Tibial artery (tissue), 4 donors: ENCODE data around the gene GPR132.

Source experiments
- DNase-seq, 2 donors: peaks; one replicate each; pipeline ENCODE4 v3.0.0-alpha.2; 2019
- H3K27ac ChIP-seq, 2 donors: fragments of 200-600 bp; sonication (generic) in 1 of 2; 1 replicate in 1 of 2; 2 replicates in 1 of 2; pipeline ENCODE4 v1.5.1; 2018 to 2019; ENCODE audit warnings: mild to moderate bottlenecking in 1 of 2
- H3K27me3 ChIP-seq, 2 donors: fragments of 200-600 bp; sonication (generic) in 1 of 2; one replicate each; pipeline versions ENCODE4 v1.5.1 to v1.6.0; 2016 to 2019
- H3K36me3 ChIP-seq, 3 donors: fragments of 200-600 bp; sonication (generic) in 2 of 3; one replicate each; pipeline ENCODE4 v1.5.1; 2016 to 2019; ENCODE audit warnings: mild to moderate bottlenecking in 2 of 3
- H3K4me1 ChIP-seq, 4 donors: fragments of 200-600 bp; sonication (generic) in 2 of 4; 1 replicate in 3 of 4; 2 replicates in 1 of 4; pipeline ENCODE4 v1.5.1; 2016 to 2019
- H3K4me3 ChIP-seq, 2 donors: fragments of 200-600 bp; sonication (generic) in 1 of 2; 1 replicate in 1 of 2; 2 replicates in 1 of 2; pipeline ENCODE4 v1.5.1; 2018 to 2019; ENCODE audit warnings: mild to moderate bottlenecking in 2 of 2
- H3K9me3 ChIP-seq, 3 donors: fragments of 200-600 bp; sonication (generic) in 1 of 3; one replicate each; pipeline ENCODE4 v1.5.1; 2016 to 2019
- intact Hi-C: fragments of 100-400 bp; cut with DNase I; formaldehyde crosslinking; loops from one replicate; pipeline ENCODE4 v1.15.0; 2023; ENCODE audit warnings: low total_unique reads
- TF ChIP-seq, protein P1 (sequence below), 2 experiments: fragments of 200-600 bp in 1 of 2; fragments of 450-650 bp in 1 of 2; IDR thresholded peaks; one replicate each; pipeline ENCODE4 v1.5.1; 2017 to 2019; ENCODE audit warnings: antibody characterized with exemption in 2 of 2, mild to moderate bottlenecking in 1 of 2, moderate library complexity in 1 of 2

Gene GPR132

DNA sequence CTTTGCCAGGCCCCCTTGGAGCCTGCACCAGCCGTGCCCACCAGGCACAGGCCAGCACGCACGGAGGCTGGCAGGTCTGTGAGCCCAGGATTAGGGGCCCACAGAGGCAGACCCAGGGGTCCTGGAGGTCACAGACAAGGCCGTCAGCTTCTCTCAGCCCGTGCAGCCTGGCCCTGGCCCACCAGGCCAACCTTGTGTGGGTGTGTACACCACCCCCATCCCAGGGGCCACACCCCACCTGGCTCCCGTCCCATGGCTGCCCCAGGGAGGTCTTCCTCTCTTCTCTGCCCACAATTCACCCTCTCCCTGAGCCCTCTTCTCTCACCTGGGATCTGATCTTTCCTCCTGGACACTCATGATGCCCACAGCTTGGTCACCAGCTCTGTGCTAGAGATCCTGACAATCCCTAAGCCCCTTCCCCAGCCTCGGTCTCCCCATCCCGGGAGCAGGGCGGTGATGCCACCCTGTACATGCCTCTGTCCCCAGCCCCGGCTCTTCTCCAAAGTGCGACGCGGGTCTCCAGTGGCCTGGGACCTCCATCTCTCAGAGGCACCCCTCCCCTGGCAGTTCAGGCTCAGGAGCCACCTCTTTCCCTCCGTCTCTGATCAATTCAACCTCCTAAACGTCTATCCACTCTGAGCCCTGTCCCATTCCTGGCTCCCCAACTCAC lies 31.1 kb upstream of the GPR132 start:
- Histone ChIP-seq H3K4me1 (peaks cover 13 to 34% (median 27%) of the 10 kb centered on the region in 4 donors), H3K9me3 (no peaks in the 10 kb centered on the region), H3K27ac (no peak overlapping the region), H3K36me3 (no peaks in the 10 kb centered on the region), H3K27me3 (no peaks in the 10 kb centered on the region), H3K4me3 (no peak overlapping the region)
- intact Hi-C loops, result loop anchor here (10.0 kb wide), 1 partner anchor 68 kb away; the partner anchor contains the start of gene JAG2
- TF ChIP-seq, protein P1, sequence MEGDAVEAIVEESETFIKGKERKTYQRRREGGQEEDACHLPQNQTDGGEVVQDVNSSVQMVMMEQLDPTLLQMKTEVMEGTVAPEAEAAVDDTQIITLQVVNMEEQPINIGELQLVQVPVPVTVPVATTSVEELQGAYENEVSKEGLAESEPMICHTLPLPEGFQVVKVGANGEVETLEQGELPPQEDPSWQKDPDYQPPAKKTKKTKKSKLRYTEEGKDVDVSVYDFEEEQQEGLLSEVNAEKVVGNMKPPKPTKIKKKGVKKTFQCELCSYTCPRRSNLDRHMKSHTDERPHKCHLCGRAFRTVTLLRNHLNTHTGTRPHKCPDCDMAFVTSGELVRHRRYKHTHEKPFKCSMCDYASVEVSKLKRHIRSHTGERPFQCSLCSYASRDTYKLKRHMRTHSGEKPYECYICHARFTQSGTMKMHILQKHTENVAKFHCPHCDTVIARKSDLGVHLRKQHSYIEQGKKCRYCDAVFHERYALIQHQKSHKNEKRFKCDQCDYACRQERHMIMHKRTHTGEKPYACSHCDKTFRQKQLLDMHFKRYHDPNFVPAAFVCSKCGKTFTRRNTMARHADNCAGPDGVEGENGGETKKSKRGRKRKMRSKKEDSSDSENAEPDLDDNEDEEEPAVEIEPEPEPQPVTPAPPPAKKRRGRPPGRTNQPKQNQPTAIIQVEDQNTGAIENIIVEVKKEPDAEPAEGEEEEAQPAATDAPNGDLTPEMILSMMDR (IDR thresholded peaks at IDR 0.05), result no peak
- DNase-seq, result peak in 1 of 2 donors; percentile 21

DNA sequence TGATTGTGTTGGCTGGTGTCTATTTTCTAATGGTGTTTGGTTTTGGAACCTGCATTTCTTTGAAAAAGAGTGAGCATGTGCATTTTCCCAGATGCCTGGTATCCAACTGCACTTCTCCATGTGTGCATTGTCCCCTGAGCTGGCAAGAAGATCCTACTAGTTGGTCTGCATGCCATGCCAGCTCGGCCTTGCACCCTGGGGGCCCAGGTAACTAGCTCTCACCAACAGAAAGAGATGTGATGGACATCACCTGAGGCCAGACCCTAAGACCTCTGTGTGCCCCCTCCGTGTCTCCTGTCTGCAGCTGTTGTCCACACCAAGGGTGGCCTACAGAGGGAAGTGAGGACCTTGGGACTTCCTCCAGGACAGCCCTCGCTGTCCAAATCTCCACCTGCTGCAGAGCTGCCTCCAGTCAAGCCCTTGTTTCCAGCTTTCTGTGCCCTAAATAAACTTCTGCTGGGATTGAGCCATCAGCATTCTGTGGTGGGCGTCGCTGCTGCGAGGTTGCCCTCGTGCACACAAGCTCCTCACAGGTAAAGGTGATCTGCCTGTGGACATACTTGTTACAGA lies 30.1 kb upstream of the GPR132 start:
- Histone ChIP-seq H3K36me3 (no peaks in the 10 kb centered on the region), H3K4me3 (no peak overlapping the region), H3K4me1 (peaks cover 15 to 44% (median 37%) of the 10 kb centered on the region in 4 donors), H3K27me3 (no peaks in the 10 kb centered on the region), H3K9me3 (no peaks in the 10 kb centered on the region), H3K27ac (no peak overlapping the region)
- DNase-seq, result peak in 1 of 2 donors; percentile 56
- TF ChIP-seq, protein P1 (IDR thresholded peaks at IDR 0.05), result no peak
- intact Hi-C loops, result loop anchor here (10.0 kb wide), 1 partner anchor 69 kb away; the partner anchor contains the start of gene JAG2

DNA sequence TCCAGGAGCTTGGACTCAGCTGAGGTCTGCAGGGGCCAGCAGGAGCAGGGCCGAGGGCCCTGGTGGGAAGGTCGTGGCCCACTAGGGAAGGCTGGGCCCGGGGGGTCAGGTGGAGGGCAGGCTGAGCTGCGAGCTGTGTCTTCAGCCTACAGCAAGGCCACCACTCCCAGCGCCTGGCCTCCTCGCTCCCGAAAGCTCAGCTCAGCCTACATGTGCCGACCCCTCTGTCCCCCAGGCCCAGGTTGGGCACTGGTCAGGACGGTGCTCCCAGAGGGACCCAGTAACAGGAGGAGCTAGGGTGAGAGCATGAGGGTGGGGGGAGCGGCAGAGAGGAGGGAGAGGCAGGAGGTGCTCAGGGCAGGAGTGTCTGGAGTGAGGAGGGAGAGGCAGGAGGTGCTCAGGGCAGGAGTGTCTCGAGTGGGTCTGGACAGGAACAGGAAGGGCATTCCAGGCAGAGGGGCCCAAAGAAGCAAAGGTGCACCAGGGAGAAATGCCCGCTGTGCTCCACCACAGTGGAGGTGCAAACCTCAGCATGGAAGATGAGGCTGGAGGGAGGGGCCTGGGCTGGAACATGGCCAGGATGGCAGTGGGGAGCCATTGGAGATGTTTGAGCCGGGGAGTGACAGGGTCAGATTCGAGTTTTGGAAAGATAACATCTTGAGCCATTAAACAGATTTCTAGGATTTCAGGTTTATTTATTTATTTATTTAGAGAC lies 29.1 kb upstream of the GPR132 start:
- peak in 1 of 2 donors; percentile 70 for DNase-seq
- TF ChIP-seq, protein P1 (IDR thresholded peaks at IDR 0.05), result no peak
- Histone ChIP-seq H3K4me1 (peaks cover 15 to 53% (median 41%) of the 10 kb centered on the region in 4 donors), H3K27me3 (no peaks in the 10 kb centered on the region), H3K4me3 (peak overlapping the region; percentile 77 to 82), H3K9me3 (no peaks in the 10 kb centered on the region), H3K36me3 (no peaks in the 10 kb centered on the region), H3K27ac (peak overlapping the region; percentile 87 to 98)
- intact Hi-C loops, result loop anchor here (5.0 to 10.0 kb wide), 2 partner anchors 70 to 112 kb away; partner anchors contain the start of gene JAG2

DNA sequence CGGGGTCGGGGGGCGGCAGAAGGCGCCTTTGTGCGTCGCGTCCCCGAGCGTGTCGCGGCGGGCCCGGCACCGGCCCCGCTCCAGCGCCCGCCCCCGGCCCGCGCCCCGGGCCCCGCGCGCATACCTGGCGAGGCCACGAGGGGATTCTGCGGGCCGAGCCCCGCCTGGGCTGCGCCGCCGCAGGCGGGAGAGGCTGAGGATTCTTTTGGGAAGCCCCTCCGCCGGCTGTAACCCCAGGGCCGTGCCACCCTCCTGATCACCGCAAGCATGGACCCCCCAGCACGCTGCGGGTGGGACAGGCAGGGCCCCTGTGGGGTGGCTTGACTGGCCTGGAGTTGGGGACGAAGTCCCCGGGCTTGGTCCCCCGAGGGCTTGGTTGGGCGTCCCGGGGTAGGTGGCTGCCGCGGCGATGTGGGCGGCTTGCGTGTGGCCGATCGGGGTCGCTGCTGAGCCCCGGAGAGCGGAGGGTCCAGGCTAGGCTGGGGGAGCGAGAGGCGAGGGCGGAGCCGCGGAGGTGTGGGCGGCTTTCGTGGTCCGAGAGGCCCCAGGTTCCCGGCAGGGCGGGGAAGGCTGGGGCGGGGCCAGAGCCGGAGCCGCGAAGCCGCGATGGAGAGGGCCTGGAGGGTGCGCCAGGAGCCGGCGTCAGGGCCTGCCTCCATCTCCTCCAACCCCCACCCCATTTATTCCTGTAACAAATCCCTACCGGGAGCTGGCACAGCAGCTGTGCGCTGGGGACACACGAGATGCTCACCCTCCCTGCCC lies 28.4 kb upstream of the GPR132 start:
- Histone ChIP-seq H3K27me3 (no peaks in the 10 kb centered on the region), H3K36me3 (no peaks in the 10 kb centered on the region), H3K9me3 (no peaks in the 10 kb centered on the region), H3K4me1 (peaks cover 15 to 61% (median 48%) of the 10 kb centered on the region in 4 donors), H3K27ac (peak overlapping the region; percentile 87 to 98), H3K4me3 (peak overlapping the region; percentile 77 to 82)
- TF ChIP-seq, protein P1 (IDR thresholded peaks at IDR 0.05), result peak in 1 of 2 experiments; percentile 40
- intact Hi-C loops, result loop anchor here (5.0 to 10.0 kb wide), 2 partner anchors 71 to 111 kb away; partner anchors contain the start of gene JAG2
- DNase-seq, result peak in 1 of 2 donors; percentile 84

DNA sequence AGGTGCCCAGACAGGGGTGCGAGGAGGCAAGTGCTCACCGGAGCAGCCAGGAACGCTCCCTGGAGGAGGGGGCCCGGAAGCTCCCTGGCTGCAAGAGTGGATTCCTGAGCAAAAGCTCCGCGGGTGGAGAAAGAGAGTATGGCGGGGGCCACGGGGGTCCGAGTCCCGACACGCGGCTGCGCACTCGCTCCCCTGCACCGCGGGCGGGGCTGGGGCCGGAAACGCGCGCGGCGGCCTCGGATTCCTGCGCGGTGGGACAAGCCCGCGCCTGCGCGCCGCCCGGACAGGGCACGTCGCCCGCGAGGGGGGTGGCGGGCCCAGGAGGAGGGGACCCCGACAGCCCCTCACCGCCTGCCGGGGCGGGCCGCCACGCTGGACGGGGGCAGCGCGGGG lies 27.8 kb upstream of the GPR132 start:
- peaks cover 15 to 67% (median 54%) of the 10 kb centered on the region in 4 donors for H3K4me1 ChIP-seq
- H3K9me3 ChIP-seq, result no peaks in the 10 kb centered on the region
- peak overlapping the region; percentile 77 to 82 for H3K4me3 ChIP-seq
- TF ChIP-seq, protein P1 (IDR thresholded peaks at IDR 0.05), result no peak
- H3K27me3 ChIP-seq, result no peaks in the 10 kb centered on the region
- peak in 1 of 2 donors; percentile 75 for DNase-seq
- intact Hi-C loops, result loop anchor here (5.0 to 10.0 kb wide), 2 partner anchors 72 to 111 kb away; partner anchors contain the start of gene JAG2
- peak overlapping the region; percentile 87 to 98 for H3K27ac ChIP-seq
- no peaks in the 10 kb centered on the region for H3K36me3 ChIP-seq
